HG03460 (cell line): ENCODE measurements around the gene BICRAL.
"Not testable (repeated sequence)": the region's sequence is repeated elsewhere in the genome, so short reads cannot be mapped to it uniquely, and the experiment has no call there.

ENCODE experiments used
- ATAC-seq: cut with Tn5 transposase; IDR thresholded peaks from one replicate; pipeline ENCODE4 v1.9.1; 2021; ENCODE audit not compliant: unreplicated experiment

BICRAL gene, protein sequence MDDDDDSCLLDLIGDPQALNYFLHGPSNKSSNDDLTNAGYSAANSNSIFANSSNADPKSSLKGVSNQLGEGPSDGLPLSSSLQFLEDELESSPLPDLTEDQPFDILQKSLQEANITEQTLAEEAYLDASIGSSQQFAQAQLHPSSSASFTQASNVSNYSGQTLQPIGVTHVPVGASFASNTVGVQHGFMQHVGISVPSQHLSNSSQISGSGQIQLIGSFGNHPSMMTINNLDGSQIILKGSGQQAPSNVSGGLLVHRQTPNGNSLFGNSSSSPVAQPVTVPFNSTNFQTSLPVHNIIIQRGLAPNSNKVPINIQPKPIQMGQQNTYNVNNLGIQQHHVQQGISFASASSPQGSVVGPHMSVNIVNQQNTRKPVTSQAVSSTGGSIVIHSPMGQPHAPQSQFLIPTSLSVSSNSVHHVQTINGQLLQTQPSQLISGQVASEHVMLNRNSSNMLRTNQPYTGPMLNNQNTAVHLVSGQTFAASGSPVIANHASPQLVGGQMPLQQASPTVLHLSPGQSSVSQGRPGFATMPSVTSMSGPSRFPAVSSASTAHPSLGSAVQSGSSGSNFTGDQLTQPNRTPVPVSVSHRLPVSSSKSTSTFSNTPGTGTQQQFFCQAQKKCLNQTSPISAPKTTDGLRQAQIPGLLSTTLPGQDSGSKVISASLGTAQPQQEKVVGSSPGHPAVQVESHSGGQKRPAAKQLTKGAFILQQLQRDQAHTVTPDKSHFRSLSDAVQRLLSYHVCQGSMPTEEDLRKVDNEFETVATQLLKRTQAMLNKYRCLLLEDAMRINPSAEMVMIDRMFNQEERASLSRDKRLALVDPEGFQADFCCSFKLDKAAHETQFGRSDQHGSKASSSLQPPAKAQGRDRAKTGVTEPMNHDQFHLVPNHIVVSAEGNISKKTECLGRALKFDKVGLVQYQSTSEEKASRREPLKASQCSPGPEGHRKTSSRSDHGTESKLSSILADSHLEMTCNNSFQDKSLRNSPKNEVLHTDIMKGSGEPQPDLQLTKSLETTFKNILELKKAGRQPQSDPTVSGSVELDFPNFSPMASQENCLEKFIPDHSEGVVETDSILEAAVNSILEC

DNA sequence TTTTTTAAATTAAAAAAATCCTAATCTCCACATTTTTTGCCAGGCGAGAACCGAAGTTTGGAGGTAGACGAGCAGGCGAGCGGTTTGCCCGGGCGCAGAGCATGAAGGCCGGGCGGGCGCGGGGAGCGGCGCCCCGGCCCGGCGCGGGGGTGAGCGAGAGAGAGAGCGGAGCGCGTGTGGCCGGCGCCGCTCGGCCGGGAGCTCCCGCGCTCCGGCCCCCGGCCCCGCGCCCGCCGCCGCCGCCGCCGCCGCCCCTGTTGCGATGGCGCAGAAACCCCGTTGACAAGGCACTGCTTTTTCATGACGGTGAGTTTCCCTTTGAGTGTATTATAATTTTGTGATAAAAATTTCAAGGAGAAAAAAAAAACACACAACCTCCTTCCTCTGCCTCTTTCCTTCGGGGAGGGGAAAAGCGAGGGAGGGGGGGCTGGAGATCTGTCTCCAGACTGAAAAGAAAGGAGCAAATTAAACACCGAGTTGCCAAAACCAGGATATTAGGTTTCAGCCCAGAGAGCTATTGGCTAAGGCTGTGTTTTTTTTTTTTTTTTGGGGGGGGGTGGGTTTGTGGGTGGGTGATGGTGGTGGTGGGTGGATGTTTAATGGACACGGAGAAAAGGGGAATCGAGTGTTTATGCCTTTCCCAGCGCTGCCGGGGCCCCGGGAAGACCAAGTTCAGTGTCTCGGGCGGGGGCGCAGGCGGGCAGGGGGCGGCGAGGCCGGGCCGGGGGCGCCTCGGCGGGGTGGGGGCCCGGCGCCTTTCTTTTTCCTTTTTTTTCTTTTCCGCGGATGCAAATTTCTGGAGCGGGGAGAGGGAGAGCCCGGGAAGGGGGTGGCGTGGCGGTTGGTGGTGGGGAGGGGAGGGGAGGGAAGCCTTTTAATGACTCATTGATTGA, at the start of gene BICRAL:
Gene BICRAL (plus strand): TSS at position 257 of the 893 bp plus-strand sequence. CDS start 39,971 bp downstream, outside the sequence.
- ATAC-seq: no peak

DNA sequence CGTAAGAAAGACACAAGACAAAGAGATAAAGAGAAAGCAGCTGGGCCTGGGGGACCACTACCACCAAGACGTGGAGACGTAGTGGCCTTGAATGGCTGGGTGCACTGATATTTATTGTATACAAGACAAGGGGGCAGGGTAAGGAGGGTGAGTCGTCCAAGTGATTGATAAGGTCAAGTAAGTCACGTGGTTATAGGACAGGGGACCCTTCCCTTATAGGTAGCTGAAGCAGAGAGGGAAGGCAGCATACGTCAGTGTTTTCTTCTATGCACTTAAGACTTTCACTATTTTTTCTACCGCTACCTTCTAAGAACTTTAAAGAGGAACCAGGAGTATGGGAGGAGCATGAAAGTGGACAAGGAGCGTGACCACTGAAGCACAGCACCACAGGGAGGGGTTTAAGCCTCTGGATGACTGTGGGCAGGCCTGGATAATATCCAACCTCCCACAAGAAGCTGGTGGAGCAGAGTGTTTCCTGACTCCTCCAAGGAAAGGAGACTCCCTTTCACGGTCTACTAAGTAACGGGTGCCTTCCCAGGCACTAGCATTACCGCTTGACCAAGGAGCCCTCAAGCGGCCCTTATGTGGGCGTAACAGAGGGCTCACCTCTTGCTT, 47.9 kb upstream of the BICRAL start:
- ATAC-seq: not testable (repeated sequence)

DNA sequence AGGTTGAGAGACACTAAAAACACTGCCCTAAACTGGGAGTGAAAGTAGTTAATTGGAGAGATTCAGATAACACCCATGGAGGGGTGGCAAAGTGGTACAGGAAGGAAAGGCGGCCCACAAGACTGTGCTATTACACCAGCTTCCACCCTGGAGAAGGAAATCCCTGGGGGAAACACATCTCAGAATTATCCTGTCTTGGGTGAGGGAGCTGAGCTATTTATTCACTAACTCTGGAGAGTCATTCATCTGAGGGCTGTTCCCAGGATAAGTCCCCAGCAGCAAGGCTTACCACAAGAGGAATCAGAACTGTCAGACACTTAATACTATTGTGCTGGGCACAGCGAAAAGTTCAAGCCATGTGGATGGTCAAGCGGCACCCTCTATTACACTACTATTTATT, 45.9 kb upstream of the BICRAL start:
- no peak for ATAC-seq

DNA sequence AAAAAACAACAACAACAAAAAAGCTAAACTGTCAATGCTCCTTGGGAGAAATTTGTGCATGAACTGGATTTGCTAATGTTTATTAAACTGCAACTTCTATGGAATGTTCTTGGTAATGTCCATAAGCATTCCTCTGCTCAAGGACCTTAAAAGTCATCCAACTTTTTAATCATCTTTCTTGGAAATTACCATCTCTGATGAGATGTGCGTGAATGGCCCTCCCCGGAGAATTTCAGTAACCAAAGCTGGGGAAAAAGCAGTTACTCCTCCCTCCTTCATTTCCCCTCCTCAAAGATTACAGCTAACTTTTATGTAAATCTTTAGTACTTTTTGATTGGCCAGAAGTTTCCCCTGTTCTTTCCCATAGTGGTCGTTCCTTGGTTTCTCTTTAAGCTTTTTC, 41.1 kb upstream of the BICRAL start:
- no peak for ATAC-seq

DNA sequence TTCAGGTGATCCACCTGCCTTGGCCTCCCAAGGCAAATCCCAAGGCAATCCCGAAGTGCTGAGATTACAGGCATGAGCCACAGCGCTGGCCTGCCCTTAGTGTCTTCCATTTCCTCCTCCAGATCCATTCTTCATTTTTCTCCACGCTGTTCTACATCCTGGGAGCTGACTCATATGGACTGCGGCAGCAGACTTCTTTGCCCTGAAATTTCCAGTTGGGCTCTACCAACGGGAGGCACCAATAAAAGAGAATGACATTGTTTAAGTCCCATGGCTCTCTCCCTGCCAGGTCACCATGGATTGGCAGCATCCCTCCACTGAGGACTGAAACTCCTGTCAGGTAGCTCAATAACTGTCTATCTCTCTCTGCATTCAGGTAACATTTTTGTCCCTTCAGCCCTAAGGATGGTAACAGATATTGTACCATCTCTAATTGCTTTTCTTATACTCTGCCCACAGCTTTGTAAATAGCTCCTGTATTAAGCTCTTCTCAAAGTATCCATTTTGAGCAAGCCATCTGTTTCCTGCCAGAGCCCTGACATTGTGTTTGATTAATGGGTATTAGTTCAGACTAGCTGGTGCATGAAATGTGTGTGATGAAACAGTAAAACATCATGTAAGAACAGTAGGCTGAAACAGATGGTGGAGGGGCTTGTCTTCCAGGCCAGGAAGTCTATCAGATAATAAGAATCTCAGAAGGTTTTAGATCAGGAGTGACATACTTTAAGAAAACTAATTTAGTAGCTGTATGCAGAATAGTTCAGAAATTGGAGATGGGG, 39.5 kb upstream of the BICRAL start:
- ATAC-seq: no peak

DNA sequence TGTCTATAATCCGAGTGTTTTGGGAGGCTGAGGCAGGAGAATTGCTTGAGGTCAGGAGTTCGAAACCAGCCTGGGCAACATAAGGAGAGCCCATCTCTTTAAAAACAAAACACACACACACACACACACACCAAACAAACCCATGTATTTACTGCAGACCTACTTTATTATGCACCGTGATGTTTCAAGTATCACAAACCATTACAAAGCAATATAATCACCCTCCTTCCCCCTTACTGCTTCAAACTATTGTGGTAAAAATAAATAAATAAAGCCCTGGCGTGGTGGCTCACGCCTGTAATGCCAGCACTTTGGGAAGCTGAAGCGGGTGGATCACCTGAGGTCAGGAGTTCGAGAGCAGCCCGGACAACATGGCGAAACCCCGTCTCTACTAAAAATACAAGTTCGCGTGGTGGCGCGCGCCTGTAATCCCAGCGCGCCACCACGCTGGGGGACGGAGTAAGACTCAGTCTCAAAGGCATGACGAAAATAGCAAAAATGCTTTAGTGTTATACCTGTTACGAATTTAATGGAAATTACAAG, 37.4 kb upstream of the BICRAL start:
- no peak for ATAC-seq

DNA sequence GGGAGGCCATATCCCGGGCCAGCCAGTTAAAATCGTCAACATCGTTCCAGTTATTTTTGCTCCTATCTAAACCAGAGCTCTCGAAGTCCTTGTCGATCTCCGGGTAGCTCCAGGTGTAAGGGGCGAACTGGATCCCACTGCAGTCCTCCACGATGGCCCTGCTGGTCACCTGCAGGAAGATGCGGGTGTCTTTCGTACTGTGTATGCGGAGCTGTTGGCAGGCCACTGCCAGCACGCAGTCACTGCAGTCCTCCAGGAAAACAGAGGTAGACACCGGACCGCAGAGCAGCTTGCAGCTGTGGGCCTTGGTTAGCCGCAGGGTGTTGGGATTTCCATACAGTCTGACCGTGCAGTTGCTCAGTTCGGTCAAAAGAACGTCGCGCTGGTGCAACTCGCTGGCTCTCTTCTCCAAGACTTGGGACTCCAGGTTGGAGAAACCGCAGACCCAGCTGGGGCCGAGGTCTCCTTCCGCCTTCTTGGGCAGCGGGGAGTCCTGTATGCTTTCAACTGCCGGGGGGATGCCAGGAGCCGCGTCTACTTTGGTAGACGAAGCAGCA, 36.7 kb upstream of the BICRAL start:
- ATAC-seq: no peak

DNA sequence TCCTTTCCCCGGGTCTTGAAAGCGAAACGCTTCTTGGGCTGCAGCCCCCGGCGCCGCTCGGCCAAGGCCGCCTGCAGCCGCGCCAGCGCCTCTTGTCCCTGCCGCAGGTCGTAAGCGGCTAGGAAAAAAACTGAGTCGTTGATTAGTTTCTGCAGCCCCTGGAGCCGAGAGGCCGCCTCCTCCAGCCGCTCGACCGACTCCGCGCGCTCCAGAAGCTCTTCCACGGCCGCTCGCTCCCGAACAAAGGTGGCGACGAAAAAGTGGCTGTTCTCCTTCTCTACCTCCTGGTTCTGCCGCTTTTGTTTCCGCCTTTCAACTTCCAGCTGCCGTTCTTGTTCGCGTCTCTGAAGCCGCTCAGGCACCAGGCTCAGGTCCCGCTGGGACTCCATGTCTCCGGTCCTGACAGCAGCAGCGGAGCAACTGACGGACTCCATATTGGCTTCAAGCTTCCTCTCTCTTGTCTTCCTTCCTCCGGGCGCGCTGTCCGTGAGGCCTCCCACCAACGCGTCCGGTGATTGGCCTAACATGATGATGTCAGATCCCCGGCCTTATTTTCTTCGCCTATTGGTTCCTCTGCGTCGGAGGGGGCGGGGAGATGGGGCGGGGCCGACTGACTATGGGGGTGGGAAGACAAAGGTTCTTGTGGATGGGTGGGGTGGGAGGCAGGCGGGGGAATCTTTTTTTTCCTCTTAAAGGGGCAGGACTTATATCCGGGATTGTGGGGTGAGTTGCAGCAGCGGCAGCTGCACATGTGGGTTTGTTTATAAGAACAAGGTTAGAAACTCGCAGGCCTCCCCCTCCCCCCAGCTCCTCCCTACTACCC, 36.0 kb upstream of the BICRAL start, which contains the start of gene TBCC:
Gene TBCC (minus strand): TSS at position 464 of the 823 bp plus-strand sequence. CDS start 30 bp downstream, at position 434.
- ATAC-seq: peak; percentile 77

DNA sequence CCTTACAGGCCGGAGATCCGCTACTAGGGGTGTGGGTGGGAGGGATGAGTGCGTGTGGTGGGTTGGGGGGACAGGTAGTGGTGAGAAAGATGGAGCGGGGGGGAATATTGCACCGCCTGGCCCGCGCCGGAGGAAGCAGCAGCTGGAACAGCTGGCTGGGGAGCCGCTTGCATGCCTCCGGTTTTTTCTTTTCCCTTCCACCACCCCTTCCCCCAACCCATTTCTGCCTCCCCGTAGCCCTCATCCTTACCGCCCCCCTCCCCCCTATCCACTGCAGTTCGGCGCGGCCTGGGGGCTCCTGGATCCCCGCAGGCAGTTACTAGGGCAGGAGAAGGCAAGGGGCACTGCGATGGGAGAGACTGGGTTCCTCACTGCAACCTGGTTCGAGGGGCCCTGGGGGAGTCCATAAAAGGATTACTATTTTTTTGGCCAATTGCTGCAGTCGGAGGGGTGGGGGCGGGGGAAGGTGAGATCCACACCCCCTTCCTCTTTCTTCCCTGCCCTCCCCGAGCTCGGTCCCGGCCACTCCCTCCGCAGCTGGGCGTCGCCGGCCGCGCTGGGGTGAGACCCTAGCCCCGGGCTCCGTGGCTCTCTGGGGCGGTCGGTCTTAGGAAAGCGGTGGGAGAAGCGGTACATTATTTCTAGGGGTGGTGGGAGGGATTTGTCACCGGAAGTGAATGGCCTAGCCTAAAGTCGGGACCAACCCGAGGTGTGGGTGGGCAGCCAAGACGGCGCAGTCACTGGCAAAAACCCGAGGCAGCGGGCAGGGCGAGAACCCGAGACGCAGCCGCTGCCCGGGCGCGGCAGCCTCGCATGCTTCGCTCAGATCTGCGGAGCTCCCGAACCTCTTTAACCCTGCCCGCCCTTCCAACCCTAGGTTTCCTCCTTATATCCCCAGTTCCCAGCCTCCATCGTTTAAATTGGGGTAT, 35.1 kb upstream of the BICRAL start:
- peak; percentile 45 for ATAC-seq

DNA sequence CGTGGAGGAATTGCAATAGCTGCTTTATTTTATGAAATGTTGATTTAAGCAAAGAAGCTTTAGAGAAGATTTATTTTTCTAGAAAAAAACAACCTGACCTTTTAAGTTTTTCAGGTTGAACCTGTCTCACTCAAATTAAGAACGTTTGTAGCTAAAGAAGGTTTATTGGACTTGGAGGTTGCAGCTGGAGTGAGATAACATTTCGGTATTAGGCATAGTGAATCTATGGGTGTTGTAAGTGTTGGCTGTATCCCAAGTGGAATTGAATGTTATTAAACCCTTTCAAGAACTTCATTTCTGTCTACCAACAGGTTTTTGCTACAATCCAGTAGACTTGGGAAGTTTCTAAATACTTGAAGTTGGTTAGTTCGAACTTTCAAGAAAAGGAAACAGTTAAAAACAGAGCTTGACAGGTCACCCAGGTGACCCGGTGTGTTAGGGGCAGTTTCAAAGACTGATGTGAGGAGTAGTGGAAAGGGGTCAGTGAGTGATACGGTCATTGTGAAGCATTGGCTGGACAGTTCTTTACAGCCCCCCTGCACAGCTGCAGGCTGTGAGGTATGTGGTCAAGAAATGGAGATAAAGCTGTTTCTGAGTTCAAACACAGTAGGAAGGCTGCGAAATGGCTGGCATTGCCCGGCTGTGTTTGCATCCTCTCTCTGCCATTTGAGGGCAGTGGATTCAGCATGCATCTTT, 33.5 kb upstream of the BICRAL start:
- no peak for ATAC-seq

DNA sequence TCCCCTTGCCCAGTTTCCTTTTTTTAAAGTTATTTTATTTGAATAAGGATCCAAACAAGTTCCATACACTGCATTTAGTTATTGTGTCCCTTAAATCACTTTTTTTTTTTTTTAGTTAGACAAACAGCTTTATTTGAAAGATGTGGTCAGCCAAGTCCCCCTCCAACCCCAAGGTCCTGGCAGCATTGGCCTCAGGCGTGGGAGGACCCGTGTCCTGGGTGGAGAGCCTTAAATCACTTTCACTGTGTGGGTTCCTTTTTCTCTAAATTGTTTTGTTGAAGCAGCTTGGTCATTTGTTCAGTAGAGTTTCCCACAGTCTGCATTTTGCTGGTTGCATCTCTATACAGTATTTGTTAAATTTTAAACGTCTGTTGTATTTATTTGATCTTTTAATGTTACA, 30.8 kb upstream of the BICRAL start:
- no peak for ATAC-seq

DNA sequence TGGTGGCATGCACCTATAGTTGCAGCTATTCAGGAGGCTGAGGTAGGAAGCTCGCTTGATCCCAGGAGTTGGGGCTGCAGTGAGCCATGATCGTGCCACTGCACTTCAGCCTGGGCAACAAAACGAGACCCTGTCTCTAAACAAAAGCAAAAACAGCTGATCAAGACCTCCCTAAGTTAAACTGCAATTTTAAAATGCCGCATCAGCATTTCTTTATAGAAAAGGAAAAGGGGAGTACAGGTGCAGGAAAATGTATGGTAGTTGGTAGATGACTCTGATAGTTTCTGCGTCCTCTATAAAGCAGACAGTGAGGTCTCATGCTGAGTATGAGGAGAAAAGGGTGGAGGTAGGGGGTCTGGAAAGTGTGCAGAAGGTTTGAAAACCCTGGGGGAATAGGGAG, 27.1 kb upstream of the BICRAL start:
- no peak for ATAC-seq

DNA sequence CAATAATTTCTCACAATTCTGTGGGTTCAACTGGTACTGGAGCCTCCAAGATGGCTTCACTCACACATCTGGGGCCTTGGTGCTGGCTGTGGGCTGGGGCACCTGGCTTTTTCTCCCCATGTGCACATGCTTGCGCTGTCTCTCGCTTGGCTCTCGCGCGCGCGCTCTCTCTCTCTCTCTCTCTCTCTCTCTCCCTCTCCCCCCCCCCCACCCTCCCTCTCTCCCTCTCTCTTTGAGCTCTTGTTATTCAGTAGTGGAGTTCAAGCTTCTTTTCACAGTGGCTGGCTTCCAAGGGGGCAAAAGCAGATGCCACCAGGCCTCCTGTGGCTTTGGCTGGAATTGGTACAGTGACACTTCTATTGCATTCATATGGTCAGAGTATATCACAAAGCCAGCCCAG, 25.1 kb upstream of the BICRAL start:
- no peak for ATAC-seq

DNA sequence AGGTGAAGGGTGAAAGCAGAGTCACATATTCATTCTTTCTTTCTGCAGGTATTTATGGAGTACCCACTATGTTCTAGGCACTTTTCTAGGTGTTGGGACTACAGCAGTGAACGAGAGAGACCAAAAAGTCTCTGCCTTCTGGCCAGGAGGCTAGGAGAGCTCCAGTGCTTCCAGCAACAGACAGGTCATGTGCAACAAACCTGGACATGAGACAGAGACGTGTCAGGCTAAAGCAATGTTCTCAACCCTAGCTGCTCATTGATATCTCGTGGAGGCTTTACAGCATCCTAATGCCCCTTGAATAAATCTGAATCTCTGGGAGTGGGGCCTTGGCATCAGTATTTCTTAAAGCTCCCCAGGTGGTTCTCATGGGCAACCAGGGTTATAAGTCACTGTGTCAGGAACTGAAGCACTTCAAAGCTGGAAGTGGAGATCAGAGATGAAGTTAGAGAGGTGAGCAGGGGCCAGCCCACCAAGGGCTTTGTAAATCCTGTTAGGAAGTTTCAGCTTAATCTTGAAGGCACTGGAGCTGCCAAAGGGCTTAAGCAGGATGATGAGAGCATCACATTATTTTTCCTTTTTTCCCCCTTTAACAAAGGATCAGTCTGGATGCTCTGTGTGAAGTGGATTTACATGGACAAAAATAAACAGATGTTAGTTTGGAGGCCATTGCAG, 23.0 kb upstream of the BICRAL start:
- ATAC-seq: no peak

DNA sequence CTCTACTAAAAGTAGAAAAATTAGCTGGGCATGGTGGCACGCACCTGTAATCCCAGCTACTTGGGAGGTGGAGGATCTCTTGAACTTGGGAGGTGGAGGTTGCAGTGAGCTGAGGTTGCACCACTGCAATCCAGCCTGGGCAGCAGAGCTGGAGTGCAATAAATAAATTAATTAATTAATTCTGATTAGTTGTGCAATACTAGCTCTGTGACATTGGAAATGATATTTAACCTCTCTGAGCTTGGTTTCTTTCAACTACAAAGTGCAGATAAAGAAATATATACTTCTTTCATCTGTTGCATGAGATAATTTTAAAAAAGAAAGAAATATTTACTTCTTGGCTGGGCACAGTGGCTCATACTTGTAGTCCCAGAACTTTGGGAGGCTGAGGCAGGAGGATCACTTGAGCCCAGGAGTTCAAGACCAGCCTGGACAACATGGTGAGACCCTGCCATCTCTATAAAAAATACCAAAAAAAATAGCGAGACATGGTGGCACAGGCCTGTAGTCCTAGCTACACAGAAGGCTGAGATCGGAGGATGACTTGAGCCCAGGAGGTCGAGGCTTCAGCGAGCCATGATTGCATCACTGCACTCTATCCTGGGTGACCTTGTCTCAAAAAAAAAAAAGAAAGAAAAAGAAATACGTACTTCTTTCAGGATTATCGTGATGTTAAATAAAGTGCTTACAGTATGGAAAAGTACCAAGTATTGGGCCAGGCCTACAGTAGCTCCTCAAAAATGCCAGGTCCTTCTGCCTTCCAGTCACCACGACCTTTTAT, 20.4 kb upstream of the BICRAL start:
- ATAC-seq: no peak
